Loucy (cell line): ENCODE data around the gene RPS6KA2.

Experiments used
- H2AFZ ChIP-seq: fragments of 200-600 bp; sonication (generic); 2 replicates; pipeline ENCODE4 v1.6.0; 2016; ENCODE audit warnings: antibody characterized with exemption, mild to moderate bottlenecking, low read length, moderate library complexity
- H3F3A ChIP-seq: fragments of 200-600 bp; 2 replicates; pipeline ENCODE4 v1.6.0; 2016; ENCODE audit warnings: antibody characterized with exemption, low read depth, mild to moderate bottlenecking
- H3K27me3 ChIP-seq: fragments of 200-600 bp; sonication (generic); 2 replicates; pipeline ENCODE4 v1.6.1; 2014; ENCODE audit warnings: low read length, mild to moderate bottlenecking; ENCODE audit not compliant: insufficient read depth, poor library complexity, severe bottlenecking
- H3K36me3 ChIP-seq: fragments of 200-600 bp; sonication (generic); 2 replicates; pipeline ENCODE4 v1.6.1; 2016; ENCODE audit warnings: low read length; ENCODE audit not compliant: insufficient read depth
- H3K4me1 ChIP-seq: fragments of 200-600 bp; sonication (generic); 2 replicates; pipeline ENCODE4 v1.5.1; 2014; ENCODE audit warnings: low read length, mild to moderate bottlenecking; ENCODE audit not compliant: insufficient read depth, poor library complexity, severe bottlenecking
- H3K4me2 ChIP-seq: fragments of 200-600 bp; sonication (generic); 2 replicates; pipeline ENCODE4 v1.6.0; 2014; ENCODE audit warnings: antibody characterized with exemption, low read length, low read depth, mild to moderate bottlenecking; ENCODE audit not compliant: poor library complexity, severe bottlenecking
- H3K4me3 ChIP-seq: fragments of 200-600 bp; sonication (generic); 2 replicates; pipeline ENCODE4 v1.5.1; 2014; ENCODE audit warnings: low read length, mild to moderate bottlenecking, mixed read lengths; ENCODE audit not compliant: poor library complexity, severe bottlenecking
- H3K79me2 ChIP-seq: fragments of 200-600 bp; sonication (generic); 2 replicates; pipeline ENCODE4 v1.6.1; 2014; ENCODE audit warnings: low read length; ENCODE audit not compliant: insufficient read depth
- H3K9ac ChIP-seq: fragments of 200-600 bp; sonication (generic); 2 replicates; pipeline ENCODE4 v1.6.0; 2014; ENCODE audit warnings: mild to moderate bottlenecking, low read depth, low read length, moderate library complexity; ENCODE audit not compliant: poor library complexity, severe bottlenecking
- H3K9me2 ChIP-seq: fragments of 200-600 bp; sonication (generic); replicated peaks from 2 replicates; pipeline ENCODE4 v1.6.1; 2016; ENCODE audit warnings: low read depth, low read length, mixed read lengths
- H3K9me3 ChIP-seq: fragments of 200-600 bp; sonication (generic); 2 replicates; pipeline ENCODE4 v1.6.1; 2014; ENCODE audit warnings: mild to moderate bottlenecking, antibody characterized with exemption, low read length, low read depth; ENCODE audit not compliant: insufficient read depth
- H4K20me1 ChIP-seq: fragments of 200-600 bp; sonication (generic); 2 replicates; pipeline ENCODE4 v1.6.0; 2014; ENCODE audit warnings: antibody characterized with exemption, low read length, mild to moderate bottlenecking; ENCODE audit not compliant: insufficient read depth, poor library complexity, severe bottlenecking
- CTCF ChIP-seq: fragments of 200-600 bp; sonication (generic); conservative IDR thresholded peaks from 2 replicates; pipeline ENCODE4 v1.5.1; 2014; ENCODE audit warnings: mild to moderate bottlenecking, antibody characterized with exemption, low read length
- EZH2phosphoT487 ChIP-seq: fragments of 200-600 bp; IDR thresholded peaks from 2 replicates; pipeline ENCODE4 v1.6.1; 2018; ENCODE audit warnings: antibody characterized with exemption, mild to moderate bottlenecking, moderate library complexity, borderline replicate concordance

The RPS6KA2 gene

GRCh38 chr6:166483026-166483425 lies 144.0 kb downstream of the RPS6KA2 start:
- TF ChIP-seq CTCF (no peak), EZH2phosphoT487 (no peak)
- Histone ChIP-seq H3K4me1 (peaks cover 27% of the 10 kb centered on the region), H4K20me1 (no peaks in the 10 kb centered on the region), H3K9me2 (no peaks in the 10 kb centered on the region), H3K4me3 (no peak overlapping the region), H2AFZ (no peak overlapping the region), H3F3A (peaks cover 9% of the 10 kb centered on the region; the same call in 1 of the 2 replicates), H3K36me3 (peaks cover 8% of the 10 kb centered on the region; the same call in 1 of the 2 replicates), H3K9ac (no peak overlapping the region), H3K27me3 (no peaks in the 10 kb centered on the region), H3K79me2 (no peaks in the 10 kb centered on the region), H3K9me3 (peaks cover 15% of the 10 kb centered on the region), H3K4me2 (no peak overlapping the region)

DNA sequence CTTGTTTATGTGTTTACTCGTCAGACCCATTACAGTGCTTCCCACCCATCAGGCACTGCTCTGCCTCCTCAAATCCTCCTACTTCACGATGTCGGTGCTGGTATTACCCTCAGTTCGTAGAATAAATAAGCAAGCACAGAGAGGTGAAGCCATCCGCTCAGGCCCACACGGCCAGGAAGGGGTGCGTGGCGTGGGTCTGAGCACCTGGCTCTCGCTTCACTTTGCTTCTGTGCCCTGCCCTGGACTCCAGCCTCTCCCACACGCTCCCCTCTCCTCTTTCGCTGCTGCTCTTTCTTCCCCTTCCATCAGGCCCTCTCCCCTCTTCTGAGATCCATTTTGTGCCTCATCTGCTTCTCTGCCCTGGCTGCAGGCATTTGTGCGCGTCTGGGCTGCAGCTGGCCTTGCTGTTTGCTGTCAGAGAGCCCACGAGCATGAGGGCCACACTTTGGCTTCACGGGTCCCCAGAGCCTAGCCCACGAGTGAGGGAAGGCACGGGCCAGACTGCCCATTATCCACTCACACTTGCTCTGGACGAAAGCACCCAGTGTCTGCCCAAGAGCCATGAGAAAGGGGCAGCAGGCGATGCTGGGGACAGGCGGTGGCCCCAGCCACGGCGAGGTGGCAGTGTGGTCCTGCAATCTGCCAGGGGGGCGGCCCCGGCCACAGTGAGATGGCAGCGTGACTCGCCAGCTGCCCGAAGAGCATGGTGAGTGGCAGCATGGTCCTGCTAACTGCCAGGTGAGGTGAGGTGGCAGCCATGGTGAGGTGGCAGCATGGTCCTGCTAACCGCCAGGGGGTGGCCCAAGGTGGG lies 148.1 kb downstream of the RPS6KA2 start:
- Histone ChIP-seq H3K27me3 (no peaks in the 10 kb centered on the region), H3K4me1 (peaks cover under 1% of the 10 kb centered on the region), H3K4me3 (no peak overlapping the region), H3K4me2 (no peak overlapping the region), H4K20me1 (no peaks in the 10 kb centered on the region), H3K36me3 (no peaks in the 10 kb centered on the region), H3K9ac (no peak overlapping the region), H3F3A (no peaks in the 10 kb centered on the region), H2AFZ (no peak overlapping the region), H3K79me2 (no peaks in the 10 kb centered on the region), H3K9me2 (no peaks in the 10 kb centered on the region), H3K9me3 (no peaks in the 10 kb centered on the region)
- TF ChIP-seq CTCF = no peak
- TF ChIP-seq EZH2phosphoT487 = no peak

- Histone ChIP-seq H3F3A (no peaks in the 10 kb centered on the region), H3K27me3 (no peaks in the 10 kb centered on the region), H4K20me1 (no peaks in the 10 kb centered on the region), H3K4me1 (no peaks in the 10 kb centered on the region), H2AFZ (no peak overlapping the region), H3K36me3 (no peaks in the 10 kb centered on the region), H3K9me3 (no peaks in the 10 kb centered on the region), H3K9me2 (no peaks in the 10 kb centered on the region), H3K9ac (no peak overlapping the region), H3K79me2 (no peaks in the 10 kb centered on the region), H3K4me3 (no peak overlapping the region), H3K4me2 (no peak overlapping the region)
- TF ChIP-seq CTCF = no peak
- TF ChIP-seq EZH2phosphoT487 = no peak
Observed at GRCh38 chr6:166477647-166478365, 149.2 kb downstream of the RPS6KA2 start.
